ENCODE measurements around the gene TNXB. TPM values are rescaled to one million over a fixed set of nuclear protein-coding genes. Genes with fewer than 3 reads are reported as not detected.

TNXB gene
- total and polyA plus RNA-seq, 9 of the 15 experiments (the other 6 are each of a cell fraction or from before 2014, with no cell fraction given): 0.14 to 28.1 (median 12.4) TPM

DNA sequence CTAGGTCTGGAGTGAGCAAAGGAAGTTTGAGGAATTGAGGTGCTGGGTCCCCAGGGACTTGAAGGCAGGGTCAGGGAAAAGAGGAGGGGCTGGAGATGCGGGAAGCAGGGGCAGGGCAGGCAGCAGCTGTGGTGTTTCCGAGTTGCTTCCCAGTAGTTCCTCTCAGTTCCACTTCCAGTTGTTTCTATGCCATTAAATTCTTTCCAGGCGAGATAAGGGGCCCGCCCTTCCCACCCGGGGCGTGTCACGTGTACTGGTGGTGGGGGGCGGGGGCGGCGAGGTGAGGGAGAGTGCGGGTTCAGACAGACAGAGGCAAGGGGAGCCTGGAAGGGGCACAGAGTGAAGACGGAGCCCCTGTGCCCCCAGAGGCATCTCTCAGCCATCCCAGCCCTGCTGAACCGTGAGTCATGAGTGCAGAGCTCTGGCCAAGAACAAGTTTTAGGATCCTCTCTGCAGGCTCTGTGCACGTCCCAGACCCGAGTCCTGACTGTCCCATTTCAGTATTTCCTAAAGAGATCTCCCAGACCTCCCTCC, 977 bp downstream of the TNXB start (continued):
- TF ChIP-seq, protein P1, sequence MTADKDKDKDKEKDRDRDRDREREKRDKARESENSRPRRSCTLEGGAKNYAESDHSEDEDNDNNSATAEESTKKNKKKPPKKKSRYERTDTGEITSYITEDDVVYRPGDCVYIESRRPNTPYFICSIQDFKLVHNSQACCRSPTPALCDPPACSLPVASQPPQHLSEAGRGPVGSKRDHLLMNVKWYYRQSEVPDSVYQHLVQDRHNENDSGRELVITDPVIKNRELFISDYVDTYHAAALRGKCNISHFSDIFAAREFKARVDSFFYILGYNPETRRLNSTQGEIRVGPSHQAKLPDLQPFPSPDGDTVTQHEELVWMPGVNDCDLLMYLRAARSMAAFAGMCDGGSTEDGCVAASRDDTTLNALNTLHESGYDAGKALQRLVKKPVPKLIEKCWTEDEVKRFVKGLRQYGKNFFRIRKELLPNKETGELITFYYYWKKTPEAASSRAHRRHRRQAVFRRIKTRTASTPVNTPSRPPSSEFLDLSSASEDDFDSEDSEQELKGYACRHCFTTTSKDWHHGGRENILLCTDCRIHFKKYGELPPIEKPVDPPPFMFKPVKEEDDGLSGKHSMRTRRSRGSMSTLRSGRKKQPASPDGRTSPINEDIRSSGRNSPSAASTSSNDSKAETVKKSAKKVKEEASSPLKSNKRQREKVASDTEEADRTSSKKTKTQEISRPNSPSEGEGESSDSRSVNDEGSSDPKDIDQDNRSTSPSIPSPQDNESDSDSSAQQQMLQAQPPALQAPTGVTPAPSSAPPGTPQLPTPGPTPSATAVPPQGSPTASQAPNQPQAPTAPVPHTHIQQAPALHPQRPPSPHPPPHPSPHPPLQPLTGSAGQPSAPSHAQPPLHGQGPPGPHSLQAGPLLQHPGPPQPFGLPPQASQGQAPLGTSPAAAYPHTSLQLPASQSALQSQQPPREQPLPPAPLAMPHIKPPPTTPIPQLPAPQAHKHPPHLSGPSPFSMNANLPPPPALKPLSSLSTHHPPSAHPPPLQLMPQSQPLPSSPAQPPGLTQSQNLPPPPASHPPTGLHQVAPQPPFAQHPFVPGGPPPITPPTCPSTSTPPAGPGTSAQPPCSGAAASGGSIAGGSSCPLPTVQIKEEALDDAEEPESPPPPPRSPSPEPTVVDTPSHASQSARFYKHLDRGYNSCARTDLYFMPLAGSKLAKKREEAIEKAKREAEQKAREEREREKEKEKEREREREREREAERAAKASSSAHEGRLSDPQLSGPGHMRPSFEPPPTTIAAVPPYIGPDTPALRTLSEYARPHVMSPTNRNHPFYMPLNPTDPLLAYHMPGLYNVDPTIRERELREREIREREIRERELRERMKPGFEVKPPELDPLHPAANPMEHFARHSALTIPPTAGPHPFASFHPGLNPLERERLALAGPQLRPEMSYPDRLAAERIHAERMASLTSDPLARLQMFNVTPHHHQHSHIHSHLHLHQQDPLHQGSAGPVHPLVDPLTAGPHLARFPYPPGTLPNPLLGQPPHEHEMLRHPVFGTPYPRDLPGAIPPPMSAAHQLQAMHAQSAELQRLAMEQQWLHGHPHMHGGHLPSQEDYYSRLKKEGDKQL (CRISPR knock-in tag; IDR thresholded peaks at IDR 0.05; ENCODE audit: borderline replicate concordance): no peak
- TF ChIP-seq FOSL1 (tag; conservative IDR thresholded peaks at IDR 0.05): peak; percentile 45; the same call in 1 of the 2 replicates
- TF ChIP-seq ZNF3 (CRISPR knock-in tag; IDR thresholded peaks at IDR 0.05): no peak
- no peak for TF ChIP-seq JUND (IDR thresholded peaks at IDR 0.05; ENCODE audit: borderline replicate concordance, low read depth, low read length)
- no peak for TF ChIP-seq JUND (tag; IDR thresholded peaks at IDR 0.05; ENCODE audit: borderline replicate concordance, low read depth, low read length)
- TF ChIP-seq NEUROD1 (IDR thresholded peaks at IDR 0.05; ENCODE audit: borderline replicate concordance, low read depth, low read length, partially characterized antibody): no peak
- no peak for TF ChIP-seq TCF7 (IDR thresholded peaks at IDR 0.05; ENCODE audit: borderline replicate concordance)
- TF ChIP-seq, protein P2, sequence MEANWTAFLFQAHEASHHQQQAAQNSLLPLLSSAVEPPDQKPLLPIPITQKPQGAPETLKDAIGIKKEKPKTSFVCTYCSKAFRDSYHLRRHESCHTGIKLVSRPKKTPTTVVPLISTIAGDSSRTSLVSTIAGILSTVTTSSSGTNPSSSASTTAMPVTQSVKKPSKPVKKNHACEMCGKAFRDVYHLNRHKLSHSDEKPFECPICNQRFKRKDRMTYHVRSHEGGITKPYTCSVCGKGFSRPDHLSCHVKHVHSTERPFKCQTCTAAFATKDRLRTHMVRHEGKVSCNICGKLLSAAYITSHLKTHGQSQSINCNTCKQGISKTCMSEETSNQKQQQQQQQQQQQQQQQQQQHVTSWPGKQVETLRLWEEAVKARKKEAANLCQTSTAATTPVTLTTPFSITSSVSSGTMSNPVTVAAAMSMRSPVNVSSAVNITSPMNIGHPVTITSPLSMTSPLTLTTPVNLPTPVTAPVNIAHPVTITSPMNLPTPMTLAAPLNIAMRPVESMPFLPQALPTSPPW (CRISPR knock-in tag; IDR thresholded peaks at IDR 0.05): peak; percentile 71
- no peak for TF ChIP-seq KLF13 (tag; IDR thresholded peaks at IDR 0.05; ENCODE audit: borderline replicate concordance, low read depth)

Data from K562 (cell line).